ENCODE measurements around the gene ANGPT4.
"Not testable (repeated sequence)": the region's sequence is repeated elsewhere in the genome, so short reads cannot be mapped to it uniquely, and the experiment has no call there.

Gene ANGPT4

DNA sequence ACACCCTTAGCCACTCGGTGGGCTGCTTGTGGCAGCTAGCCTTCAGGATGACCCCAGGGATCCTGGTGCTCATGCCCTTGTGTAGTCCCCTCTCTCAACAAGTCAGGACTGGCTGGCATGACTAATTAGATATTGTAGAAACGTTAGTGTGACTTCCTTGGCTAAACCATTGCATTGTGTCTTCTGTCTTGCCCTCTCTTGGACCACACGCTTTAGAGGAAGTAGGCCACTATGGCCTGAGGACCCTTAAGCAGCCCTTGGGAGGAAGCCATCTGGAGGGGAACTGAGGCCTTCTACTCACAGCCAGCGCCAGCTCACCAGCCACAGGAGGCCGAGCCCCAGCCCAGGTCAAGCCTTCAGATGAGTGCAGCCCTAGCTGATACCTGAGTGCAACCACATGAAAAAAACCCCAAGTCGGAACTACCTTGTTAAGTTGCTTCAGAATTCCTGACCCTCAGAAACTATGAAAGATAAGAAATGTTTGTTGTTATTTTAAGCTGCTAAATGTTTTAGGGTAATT is 10.1 kb downstream of the ANGPT4 start:
- DNase-seq (ENCODE audit: low read depth in 2 of 2): no peak

- no peak for DNase-seq (ENCODE audit: low read depth in 2 of 2)
Measured at GRCh38 chr20:905396-905961, 10.7 kb downstream of the ANGPT4 start.

- no peak for DNase-seq (ENCODE audit: low read depth in 2 of 2)
Measured at GRCh38 chr20:904039-904545, 12.0 kb downstream of the ANGPT4 start.

DNA sequence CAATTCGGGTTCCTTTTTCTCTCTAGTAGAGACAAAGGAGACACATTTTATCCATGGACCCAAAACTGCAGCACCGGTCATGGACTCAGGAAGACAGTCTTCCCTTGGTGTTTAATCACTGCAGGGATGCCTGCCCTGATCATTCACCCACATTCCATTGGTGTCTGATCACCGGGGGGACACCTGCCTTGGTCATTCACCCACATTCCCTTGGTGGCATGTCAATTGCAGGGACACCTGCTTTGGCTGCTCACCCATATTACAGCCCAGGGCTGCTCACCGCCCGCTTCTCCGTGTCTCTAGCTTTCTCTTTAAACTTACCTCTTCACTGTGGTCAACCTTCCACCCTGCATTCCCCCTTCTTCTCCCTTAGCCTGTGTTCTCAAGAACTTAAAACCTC is 18.7 kb downstream of the ANGPT4 start:
- DNase-seq (ENCODE audit: low read depth in 2 of 2): not testable (repeated sequence)

DNA sequence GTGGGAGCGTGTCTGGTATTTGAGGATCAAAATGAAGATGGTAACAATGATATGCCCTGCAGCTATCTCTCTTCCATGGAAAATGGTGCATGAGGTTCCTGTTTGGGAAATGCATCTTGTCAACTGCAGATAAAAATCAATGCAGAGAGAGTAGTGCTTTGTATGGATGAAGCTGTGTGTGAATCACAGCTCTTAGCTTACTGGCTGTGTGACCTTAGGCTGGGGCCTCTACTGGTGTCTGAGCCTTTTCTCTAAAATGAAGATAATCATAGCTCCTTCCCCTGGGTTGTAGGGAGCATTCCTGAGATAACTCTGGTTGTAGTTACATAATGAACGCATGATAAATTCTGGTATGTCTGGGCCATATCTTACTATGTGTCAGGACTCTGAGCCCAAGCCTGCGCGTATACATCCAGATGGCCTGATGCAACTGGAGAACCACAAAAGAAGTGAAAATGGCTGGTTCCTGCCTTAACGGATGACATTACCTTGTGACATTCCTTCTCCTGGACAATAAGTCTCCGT is 19.6 kb downstream of the ANGPT4 start:
- DNase-seq (ENCODE audit: low read depth in 2 of 2): no peak

DNA sequence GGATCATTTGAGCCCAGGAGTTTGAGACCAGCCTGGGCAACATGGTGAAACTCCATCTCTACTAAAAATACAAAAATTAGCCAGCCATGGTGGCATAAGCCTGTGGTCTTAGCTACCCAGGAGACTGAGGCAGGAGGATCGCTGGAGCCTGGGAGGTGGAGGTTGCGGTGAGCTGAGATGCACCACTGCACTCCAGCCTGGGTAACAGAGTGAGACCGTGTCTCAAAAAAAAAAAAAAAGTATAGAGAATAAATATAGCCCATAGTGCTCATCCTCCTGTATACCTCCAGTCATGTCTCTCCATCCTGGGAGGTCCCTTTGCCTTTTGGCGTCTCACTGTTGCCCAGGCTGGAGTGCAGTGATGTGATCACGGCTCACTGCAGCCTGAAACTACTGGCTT is 23.8 kb downstream of the ANGPT4 start:
- not testable (repeated sequence) for DNase-seq (ENCODE audit: low read depth in 2 of 2)

DNA sequence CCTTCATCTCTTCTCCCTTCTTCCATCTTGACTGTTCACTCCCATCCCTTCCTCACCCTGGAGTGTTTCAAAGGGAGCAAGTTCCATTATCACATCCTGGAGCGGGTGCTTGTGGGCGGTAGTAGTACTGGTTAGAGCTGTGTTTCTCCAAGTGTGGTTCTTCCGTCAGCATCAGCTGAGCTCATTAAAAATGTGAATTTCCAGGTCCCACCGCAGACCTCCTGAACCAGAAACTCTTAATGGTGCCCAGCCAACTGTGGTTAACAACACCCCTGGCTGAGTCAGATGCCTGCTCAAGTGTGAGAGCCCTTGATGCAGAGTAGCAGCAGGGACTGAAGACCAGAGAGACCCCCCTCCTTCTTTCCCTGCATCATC is 24.4 kb downstream of the ANGPT4 start:
- no peak for DNase-seq (ENCODE audit: low read depth in 2 of 2)

- DNase-seq (ENCODE audit: low read depth in 2 of 2): no peak
Measured at GRCh38 chr20:891058-891705, 25.0 kb downstream of the ANGPT4 start.

- DNase-seq (ENCODE audit: low read depth in 2 of 2): no peak
Measured at GRCh38 chr20:890666-891057, 25.5 kb downstream of the ANGPT4 start.

GRCh38 chr20:889932-890463 is 26.1 kb downstream of the ANGPT4 start:
- no peak for DNase-seq (ENCODE audit: low read depth in 2 of 2)

GRCh38 chr20:889106-889505 is 27.0 kb downstream of the ANGPT4 start:
- DNase-seq (ENCODE audit: low read depth in 2 of 2): no peak

- DNase-seq (ENCODE audit: low read depth in 2 of 2): no peak
Measured at GRCh38 chr20:888057-888456, 28.1 kb downstream of the ANGPT4 start.

DNA sequence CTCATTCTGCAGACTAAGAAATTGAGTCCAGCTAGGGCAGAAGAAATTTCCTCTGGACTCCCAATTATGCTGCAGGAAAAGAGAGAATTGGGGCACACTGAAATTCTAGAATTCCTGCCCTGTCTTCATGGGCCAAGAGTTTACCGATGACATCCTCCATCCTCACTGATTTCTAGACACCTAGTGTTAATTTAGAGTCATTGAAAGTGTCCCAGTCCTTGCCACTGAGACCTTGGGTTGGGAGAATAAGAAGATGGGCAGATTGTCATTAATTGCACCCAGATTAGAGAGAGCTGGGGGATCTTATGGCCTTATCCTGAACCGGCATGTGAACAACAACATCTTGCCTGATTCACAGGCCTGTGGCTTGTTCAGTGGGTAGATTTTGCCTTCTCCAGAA is 29.0 kb downstream of the ANGPT4 start:
- no peak for DNase-seq (ENCODE audit: low read depth in 2 of 2)

- no peak for DNase-seq (ENCODE audit: low read depth in 2 of 2)
Measured at GRCh38 chr20:884983-885952, 30.9 kb downstream of the ANGPT4 start.

DNA sequence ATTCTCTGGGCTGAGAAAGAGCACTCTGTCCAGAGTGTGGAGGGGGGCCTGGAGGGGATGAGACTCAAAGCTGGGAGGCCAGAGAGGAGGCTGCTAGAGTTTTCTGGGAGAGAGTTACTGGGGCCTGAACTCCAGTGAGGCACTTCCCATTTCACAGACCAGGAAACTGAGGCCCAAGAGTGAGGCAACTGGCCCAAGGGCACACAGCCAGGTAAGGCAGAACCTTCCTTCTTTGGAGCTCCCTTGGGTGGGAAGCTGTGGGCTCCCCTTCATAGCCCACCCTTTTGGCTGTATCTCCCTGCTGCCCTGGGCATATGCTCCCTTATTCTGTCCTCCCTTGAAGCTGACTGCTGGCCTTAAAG is 34.4 kb downstream of the ANGPT4 start:
- DNase-seq (ENCODE audit: low read depth in 2 of 2): no peak

DNA sequence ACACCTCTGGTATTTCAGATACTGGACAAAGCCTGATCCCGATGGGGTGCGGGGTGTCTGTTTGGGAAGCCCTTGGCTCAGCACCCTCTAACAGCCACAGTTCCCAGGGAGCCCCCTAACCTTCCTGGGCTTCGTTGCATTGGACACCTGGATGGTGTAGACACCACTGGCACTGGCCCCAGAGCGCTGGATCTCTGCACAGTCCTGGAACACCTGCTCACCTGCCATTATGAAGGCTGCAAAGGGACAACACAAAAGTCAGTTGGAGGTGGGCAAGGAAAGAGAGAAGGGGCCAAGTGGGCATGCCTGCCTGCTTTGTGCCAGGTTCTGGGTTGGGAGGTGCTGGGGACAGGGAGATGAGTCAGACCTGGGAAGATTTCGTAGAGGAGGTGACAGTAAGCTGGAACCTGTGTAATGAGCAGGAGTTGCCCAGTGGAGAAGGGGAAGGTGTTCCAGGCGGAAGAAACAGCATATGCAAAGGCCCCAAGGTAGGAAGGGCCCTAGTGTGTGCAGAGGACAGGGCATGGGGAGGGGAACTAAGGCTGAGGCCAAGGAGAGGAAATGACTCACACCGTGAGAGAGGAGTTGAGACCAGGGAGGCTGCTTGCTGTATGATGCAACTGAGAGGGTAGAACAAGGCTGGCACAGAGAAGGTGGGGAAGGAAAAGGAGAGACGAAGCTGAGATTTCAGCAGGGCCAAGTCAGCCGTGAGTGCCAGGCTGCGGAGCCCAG is 34.9 kb downstream of the ANGPT4 start:
- peak in 1 of 2 donors; percentile 18 for DNase-seq (ENCODE audit: low read depth in 2 of 2)

DNA sequence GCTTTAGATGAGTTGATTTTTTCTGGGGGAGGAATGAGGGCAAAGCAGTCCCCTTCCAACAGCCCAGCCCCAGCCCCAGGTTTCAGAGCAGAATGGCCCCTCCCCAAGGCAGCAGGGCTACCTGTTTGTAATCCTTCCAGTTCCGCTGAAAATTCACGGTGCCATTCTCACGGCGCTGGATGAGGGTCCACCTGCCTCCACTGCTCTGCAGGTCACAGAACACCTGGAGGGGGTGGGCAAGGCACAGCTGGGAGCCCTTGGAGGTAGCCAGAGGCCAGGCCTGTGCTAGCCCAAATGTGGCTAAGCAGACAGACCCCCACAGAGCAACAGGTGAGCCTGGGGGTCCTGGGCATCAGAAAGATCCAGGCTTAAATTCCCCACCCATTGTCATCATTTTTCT is 36.5 kb downstream of the ANGPT4 start:
- no peak for DNase-seq (ENCODE audit: low read depth in 2 of 2)

- no peak for DNase-seq (ENCODE audit: low read depth in 2 of 2)
Measured at GRCh38 chr20:878511-879307, 37.4 kb downstream of the ANGPT4 start.

GRCh38 chr20:877814-878213 is 38.3 kb downstream of the ANGPT4 start:
- DNase-seq (ENCODE audit: low read depth in 2 of 2): no peak

- no peak for DNase-seq (ENCODE audit: low read depth in 2 of 2)
Measured at GRCh38 chr20:875115-875514, 41.0 kb downstream of the ANGPT4 start.
